GM18861 (cell line): ENCODE measurements around the gene MED28.
"Not testable (repeated sequence)": the region's sequence is repeated elsewhere in the genome, so short reads cannot be mapped to it uniquely, and the experiment has no call there.

Experiments
- ATAC-seq: cut with Tn5 transposase; IDR thresholded peaks from one replicate; pipeline ENCODE4 v1.9.1; 2021; ENCODE audit not compliant: unreplicated experiment

MED28 gene, protein sequence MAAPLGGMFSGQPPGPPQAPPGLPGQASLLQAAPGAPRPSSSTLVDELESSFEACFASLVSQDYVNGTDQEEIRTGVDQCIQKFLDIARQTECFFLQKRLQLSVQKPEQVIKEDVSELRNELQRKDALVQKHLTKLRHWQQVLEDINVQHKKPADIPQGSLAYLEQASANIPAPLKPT

DNA sequence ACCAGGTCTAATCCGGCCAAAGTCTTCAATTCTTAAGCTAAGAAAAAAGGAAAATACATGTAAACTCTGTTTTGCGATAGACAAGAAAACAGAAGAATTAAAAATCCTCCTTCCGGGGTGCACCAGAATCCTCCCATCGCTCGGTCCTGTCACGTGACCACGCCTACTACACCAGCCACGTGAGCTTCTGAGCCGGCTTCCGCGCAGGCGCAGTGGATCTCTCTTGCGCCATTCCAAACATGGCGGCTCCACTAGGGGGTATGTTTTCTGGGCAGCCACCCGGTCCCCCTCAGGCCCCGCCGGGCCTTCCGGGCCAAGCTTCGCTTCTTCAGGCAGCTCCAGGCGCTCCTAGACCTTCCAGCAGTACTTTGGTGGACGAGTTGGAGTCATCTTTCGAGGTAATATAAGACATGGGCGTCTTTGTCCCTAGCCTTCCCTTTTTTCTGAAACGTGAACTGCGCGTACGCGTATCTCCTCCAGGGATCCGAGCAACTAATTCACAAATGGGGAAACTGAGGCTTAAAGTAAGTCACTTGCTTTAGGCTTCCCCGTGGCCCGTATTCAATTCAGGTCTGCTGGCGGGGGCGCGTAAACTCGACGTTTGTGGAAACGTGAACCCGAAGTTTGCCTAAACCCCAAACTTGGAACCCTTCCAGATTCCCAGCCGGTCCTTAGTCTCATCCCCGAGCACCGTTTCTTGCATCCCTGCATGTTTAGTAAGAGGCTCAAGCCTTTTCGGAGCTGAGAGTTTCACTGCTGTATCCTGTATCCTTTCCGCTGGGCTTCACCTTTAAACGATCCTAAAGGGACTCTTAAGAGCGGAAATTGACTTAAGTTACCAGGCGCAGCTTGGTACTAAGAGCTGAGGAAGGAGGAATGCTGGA, at the start of gene MED28:
Gene MED28, plus strand, starts transcription at position 226 of the 884 bp plus-strand sequence. Its CDS starts 14 bp downstream, at position 240.
- ATAC-seq: peak; percentile 96

DNA sequence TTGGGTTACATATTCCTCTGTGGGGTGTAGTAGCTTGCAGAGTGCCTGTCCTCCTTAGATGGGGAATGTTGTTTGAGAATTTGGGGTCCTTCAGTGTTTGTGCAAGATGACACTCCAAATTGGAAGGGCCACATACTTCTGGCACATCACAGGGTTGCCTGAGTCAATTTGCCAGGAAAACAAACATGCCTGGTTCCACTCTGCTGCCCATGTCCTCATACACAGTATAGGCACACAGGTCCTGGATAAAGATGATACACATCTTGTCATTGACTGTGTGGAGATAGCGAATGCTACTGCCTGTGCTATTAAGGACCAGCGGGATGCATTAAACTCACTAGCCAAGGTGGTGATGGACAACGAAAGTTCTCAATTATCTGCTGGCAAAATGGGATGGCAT, 48.6 kb upstream of the MED28 start:
- no peak for ATAC-seq

DNA sequence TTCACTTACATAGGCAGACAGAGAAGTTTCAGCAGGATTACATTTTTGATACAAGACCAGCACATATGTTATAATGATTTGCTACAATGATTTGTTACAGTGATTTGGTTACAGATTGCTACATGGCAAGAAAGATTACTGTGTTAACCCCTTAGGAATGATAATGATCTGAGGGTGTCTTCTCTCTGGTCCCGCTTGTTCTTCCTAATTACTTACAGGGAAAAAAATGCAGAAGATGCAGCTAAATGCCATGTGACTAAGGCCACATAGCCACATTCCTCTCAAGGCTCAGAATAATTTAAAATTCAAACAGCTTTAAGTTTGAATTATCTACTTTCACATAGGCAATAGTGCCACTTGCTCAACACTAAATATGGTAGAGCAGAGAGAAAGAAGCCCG, 47.2 kb upstream of the MED28 start:
- no peak for ATAC-seq

DNA sequence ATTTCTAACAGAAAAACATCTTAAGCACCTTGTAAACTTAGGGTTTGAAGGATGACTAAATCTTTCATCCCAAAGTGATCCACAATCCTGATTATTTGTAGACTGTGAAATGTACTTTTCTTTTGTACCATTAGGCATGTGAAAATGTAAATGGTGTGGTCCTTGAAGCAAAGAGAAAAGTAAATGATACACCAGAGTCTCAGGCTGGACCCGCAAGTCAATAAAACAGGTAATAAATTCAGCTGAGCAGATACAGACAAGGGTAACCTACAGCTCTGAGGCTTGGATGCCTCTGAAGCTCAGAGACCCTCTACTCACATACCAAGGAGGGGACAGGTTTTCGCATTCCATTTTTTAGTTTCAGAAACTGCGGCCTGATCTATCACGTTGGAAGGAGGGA, 40.2 kb upstream of the MED28 start:
- no peak for ATAC-seq

DNA sequence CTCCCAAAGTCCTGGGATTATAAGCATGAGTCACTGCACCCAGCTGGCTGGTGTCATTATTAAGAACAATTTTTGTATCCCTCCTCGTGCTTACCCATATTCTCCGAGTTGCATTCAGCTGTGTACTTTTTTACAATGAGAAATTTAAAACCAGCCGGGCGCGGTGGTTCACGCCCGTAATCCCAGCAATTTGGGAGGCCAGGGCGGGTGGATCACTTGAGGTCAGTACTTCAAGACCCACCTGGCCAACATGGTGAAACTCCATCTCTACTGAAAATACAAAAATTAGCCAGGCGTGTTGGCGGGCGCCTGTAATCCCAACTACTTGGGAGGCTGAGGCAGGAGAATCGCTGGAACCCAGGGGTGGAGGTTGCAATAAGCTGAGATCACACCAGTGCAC, 39.3 kb upstream of the MED28 start:
- ATAC-seq: not testable (repeated sequence)

DNA sequence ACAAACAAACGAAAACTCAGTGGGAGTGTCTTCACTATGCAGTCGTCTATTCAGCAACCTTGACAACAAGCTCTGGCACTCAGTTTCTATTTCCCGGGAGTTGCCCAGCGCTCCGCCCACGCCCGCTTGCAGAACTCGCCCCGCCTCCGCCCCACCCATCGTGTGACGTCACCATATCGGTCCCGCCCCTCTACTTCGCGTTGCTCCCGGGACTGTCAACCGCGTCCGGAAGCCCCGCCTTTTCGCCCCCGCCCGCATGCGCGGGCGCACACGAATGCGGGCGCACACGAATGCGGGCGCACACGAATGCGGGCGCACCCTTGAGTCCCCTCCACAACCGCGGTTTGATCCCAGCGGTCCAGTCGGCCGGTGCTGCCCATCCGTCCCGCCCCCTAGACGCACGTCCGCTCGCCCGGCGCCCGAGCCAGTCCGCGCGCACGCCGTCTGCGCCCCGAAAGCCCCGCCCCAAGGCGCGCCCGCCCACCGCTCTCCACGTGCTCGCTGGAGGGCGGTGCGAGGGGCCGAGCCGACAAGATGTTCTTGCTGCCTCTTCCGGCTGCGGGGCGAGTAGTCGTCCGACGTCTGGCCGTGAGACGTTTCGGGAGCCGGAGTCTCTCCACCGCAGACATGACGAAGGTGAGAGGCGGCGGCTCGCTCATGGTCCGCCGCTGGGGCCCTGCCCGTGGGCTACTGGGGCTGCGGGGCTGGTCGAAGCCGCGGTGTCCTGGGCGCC, 37.3 kb upstream of the MED28 start, which contains the start of gene LAP3:
Gene LAP3, plus strand, starts transcription at position 267 of the 733 bp plus-strand sequence. Its CDS starts 268 bp downstream, at position 535.
- peak; percentile 81 for ATAC-seq

DNA sequence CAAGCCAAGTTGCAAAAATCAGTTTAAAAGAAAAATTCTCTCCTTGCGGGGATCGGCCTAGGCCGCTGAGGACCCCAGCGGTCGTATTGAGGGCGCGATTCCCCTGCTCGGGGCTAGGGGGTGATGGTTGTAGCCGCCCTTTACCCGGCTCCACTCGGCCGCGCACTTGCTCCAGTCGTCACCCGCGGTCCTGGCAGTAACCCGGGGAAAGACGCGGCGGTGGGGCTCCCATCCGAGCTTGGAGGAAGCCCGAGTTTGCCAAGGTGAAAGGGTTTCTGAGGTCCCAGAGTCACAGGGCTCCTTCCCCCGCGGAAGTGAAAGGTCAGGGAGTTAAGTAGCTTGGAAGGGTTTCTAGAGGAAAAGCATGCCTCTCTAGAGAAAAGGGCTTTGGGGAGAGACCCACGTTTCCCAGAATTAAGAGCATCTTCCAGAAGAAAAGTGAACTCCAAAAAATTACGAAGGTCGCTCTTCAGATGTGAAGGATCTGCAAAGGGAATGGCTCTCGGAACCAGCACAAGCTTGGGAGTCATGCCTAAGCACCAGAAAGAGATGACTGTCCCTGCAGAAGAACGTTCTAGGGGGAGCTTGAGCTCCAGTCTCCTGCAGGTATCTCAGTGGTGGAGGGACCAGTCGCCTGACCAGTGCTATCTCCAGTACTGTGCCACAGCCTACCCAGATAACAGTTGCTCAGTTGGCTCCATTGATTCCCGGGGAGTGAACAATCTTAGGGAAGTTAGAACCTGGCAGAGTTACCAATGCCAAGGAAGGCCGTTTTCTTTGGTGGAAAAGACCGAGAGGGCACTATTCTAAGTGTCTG, 36.6 kb upstream of the MED28 start:
- ATAC-seq: no peak

DNA sequence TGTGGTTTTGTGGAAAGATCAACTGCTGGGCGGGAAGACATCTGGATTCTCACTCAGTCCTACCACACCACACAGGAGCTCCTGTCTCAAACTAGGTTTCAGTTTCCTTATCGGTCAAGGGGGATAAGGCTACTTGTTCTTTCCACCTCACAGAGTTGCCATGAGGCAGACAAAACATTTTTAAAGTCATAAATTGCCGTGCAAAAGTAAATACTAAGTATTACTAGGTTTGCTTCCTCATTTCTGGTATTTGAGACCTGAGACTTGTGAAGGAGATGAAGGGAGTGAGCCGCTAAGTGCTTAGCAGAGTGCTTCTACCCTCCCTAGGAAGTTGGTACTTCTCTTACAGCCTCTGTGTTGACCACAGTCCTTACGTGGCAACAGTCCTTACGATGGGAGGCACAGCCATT, 36.0 kb upstream of the MED28 start:
- ATAC-seq: peak; percentile 34

DNA sequence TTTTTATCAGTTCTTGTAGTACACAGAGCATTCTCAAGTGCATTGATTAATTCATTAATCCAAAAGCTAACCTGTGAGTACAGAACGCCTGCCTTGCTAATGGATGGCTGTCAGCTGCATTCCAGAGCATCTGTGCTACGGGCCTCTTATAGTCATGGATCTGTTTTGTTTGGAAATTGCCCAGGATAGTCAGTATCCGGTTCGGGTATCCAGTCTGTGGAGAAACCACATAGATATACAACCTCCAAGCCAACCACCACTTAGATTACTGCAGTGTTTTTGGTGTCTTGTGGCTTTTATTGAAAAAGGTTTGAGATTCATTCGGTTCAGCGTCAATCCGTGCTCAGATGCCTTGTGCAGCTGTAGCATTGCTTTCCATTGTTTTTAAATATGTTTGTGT, 33.5 kb upstream of the MED28 start:
- ATAC-seq: no peak

DNA sequence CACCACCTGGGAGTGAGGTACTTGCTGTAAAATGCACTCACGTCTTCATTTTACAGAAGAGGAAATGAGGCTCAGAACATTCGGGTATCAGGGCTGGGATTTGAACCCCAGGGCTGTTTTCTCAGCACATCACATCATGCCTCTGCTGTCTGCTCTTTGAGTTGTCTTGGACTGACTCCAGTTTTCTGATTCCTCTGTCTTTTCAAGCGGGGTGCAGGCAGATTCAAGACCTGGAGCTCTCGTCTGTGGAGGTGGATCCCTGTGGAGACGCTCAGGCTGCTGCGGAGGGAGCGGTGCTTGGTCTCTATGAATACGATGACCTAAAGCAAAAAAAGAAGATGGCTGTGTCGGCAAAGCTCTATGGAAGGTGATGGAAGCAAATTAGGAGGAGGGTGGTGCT, 31.2 kb upstream of the MED28 start:
- ATAC-seq: no peak

DNA sequence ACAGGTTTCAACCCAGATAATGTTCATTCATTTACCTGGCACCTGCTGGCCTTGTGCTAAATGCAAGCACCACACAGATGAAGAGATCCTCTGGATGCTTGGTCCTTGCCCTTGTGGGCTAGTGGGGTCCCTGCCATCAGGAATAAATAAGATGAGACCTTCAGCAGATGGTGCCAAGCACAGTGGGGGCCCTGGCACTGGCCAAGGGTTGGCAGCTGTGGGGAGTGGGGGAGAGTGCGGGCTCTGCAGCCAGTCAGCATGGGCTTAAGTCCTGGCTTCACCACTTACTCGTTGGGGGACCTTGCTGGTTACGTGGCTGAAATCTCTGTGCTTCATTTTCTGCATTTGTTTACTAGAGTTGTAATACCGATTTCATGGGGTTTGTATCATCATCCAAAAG, 30.5 kb upstream of the MED28 start:
- ATAC-seq: no peak

DNA sequence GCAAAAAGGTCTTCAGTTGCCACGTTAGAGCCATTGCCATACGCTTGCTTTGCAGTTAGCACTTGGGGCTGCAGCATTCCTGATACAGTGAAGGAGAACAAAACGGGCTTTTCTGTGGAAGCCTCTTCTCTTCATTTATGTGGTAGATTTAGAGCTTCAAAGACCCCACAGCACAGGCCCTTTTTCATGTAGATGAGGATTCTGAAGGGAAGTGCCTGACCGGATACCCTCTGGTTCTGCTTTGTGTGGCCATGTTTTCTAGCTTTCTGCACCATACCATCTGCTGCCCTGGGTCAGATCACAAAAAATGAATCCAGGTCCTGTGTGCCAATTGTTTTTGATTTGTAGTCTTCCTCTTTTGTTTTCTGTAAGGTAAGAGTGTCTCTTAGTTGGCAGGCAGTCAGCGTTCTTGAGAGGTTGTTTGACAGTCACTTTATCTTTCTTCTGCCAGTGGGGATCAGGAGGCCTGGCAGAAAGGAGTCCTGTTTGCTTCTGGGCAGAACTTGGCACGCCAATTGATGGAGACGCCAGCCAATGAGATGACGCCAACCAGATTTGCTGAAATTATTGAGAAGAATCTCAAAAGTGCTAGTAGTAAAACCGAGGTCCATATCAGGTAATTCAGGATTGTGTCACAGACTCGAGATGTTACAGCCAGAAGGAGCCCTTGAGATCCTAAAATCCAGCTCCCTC, 29.8 kb upstream of the MED28 start:
- ATAC-seq: no peak

DNA sequence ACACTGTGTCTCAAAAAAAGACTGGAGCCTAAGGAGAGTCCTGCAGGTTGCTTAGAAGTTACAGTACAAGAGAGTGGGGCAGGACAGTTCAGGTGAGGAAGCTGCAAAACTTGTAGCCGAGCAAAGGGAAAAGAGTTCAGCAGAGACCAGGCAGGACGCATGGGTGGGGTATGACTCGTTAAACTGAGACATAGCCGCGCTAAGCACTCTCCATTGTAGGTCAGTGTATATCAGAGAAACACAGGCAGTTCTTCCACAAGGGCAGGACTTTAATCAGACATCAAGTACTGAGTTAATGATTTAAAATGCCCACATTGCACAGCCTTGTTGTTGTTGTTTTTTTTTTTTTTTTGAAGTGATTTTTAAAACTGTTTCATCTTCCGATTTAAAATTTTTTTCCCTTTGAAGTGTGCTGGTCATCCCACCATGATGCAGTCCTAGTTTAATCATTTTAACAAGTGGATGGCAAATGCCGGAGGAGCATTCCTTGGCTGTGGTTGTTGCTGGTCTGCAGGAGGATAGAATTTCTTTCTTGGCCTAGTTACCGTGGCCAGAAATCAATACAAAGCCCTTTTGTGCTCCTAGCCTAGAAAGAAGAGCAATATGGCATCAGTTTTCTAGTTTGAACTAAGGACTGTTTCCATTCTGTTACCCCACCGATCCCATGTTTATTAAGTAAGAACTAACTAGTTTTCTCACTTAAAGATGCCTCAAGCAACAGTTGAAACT, 27.2 kb upstream of the MED28 start:
- ATAC-seq: no peak

DNA sequence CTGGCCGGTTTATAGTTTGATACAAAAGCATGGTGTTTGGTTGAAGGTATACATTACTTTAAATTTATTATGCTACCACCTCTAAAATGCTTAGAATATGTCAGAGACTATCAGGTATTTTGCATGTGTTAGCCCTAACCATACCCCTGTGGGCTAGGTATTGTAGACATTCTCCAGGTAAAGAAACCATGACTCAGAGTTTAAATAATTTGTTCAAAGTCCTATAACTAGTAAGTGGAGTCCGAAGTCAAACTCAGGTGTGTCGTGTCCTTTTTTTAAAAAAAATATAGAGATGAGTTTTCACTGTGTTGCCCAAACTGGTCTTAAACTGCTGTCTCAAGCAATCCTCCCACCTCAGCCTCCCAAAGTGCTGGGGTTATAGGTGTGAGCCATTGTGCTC, 25.1 kb upstream of the MED28 start:
- no peak for ATAC-seq

DNA sequence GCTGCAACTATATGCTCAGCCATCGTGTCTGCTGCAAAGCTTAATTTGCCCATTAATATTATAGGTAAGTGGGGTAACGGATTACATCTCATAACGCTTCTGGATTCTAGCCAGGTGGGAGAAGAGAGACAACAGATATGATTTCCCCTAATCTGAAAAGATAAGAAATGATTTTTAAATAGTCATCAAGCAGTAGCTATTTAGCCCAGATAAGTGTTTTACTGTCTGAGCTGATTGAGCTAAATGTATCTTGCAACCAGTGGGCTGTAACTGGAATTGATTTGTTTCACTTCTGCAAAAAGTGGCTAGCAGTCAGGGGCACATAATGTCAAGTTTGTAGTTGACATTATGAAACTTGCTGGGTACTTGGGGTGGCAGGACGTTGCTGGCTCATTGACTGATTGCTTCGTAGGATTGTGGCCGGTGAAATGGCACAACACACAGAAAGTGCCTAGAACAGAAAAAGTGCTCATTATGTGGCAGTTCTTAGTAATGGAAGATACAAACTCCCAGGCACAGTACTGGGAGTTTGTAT, 18.9 kb upstream of the MED28 start:
- peak; percentile 87 for ATAC-seq

DNA sequence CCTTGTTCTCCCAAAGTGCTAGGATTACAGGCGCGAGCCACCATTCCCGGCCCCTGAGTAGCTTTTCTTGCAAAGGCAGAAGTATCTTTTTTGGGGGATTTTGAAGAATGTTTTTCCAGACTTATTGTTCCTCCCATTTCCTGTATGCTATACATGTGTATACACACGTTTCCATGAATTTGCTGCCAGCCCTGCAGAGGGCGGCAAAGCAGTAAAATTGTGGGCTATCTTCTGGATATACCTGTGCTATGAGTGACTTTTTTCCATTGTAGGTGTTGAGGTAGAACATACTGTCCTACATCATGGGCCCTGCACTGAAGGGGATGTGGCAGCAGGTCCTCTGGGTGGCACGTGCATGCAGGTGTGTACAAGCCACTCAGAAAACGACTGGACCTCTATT, 16.9 kb upstream of the MED28 start:
- no peak for ATAC-seq

DNA sequence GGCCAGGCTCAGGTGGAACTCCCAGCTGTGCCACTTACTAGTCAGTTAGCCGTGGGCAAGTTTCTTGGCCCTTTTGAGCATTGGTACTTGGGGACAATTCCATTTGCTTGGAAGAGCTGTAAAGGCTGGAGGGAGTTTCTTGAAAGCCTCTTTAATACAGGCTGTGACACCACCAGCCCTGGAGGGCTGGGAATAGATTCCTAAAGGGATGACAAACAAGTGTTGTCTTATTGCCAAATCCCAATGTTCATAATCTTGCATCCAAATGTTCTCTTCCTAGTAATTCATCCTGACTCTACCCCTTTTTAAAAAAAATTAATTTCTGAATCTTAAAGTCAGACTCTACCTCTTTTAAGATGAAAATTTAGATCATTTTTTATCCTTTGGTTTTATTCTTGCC, 14.6 kb upstream of the MED28 start:
- no peak for ATAC-seq

DNA sequence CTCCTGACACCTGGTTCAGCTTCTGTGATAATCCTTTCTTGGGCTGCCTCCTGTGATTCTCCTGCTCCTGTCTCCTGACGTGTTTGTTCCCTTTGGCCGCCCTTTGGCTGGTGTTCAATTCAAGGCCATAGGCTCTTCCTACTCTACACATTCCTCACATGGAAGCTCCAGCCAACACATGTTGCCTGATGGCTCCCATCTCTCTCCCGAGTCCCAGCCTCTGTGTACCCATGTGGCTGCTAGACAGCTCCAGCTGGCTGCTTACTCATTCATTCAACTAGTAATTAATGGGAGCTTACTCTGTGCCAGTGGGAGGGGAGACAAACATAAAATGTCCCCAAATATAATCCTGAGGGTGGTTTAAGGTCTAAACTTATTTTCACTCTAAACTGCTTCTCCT, 9.2 kb upstream of the MED28 start:
- ATAC-seq: no peak

DNA sequence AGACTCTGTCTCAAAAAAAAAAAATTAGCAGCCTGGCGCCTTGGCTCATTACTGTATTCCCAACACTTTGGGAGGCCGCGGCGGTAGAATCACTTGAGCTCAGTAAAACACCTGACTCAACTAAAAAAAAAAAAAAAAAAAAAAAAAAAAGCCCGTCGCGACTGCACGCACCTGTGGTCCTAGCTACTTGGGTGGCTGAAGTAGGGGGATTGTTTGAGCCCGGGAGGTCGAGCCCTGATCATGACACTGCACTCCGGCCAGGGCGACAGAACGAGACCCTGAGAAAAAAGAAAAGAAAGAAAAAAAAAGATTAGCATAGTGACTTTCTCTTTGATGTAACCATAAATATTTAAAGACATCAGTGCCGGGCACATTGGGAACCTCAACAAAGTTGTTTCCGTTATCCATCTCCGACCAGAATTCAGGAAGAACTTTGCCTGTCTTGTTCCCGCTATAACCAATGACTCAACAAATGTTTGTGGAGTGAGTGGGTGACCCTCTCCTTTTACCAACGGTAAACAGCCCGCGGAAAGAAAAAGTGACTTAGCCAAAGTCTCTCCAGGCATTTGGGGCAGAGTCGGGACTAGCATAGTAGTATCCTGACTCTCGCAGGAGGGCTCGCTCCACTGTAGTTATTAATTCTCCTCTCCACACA, 553 bp upstream of the MED28 start:
- peak; percentile 33 for ATAC-seq
